GM23338 (cell line): ENCODE measurements around the gene OPRM1. TPM values are rescaled to one million over a fixed set of nuclear protein-coding genes. Genes with fewer than 3 reads are reported as not detected.

ENCODE experiments used
- ATAC-seq: fragments of 200-7000 bp; cut with Tn5 transposase; 3 replicates; pipeline ENCODE4 v1.9.1; 2020
- DNase-seq: peaks from one replicate; pipeline ENCODE4 v3.0.0-alpha.2; 2015; ENCODE audit warnings: low spot score
- H2AFZ ChIP-seq: fragments of 200-600 bp; sonication (generic); 2 replicates; pipeline ENCODE4 v1.8.0; 2016; ENCODE audit warnings: antibody characterized with exemption, mild to moderate bottlenecking, moderate library complexity
- H3F3A ChIP-seq: fragments of 200-600 bp; sonication (generic); replicated peaks from 2 replicates; pipeline ENCODE4 v1.8.0; 2017; ENCODE audit warnings: antibody characterized with exemption, mixed run types, low read depth
- H3K27ac ChIP-seq: fragments of 200-600 bp; sonication (generic); 2 replicates; pipeline ENCODE4 v1.6.1; 2016; ENCODE audit warnings: low read depth
- H3K27me3 ChIP-seq: fragments of 200-600 bp; sonication (generic); 2 replicates; pipeline ENCODE4 v1.8.0; 2016; ENCODE audit warnings: mild to moderate bottlenecking, mixed run types, moderate library complexity; ENCODE audit not compliant: insufficient read depth
- H3K36me3 ChIP-seq: fragments of 200-600 bp; sonication (generic); 2 replicates; pipeline ENCODE4 v1.8.0; 2016; ENCODE audit warnings: mild to moderate bottlenecking; ENCODE audit not compliant: insufficient read depth
- H3K4me1 ChIP-seq: fragments of 200-600 bp; sonication (generic); 2 replicates; pipeline ENCODE4 v1.8.0; 2016; ENCODE audit warnings: mild to moderate bottlenecking, moderate library complexity; ENCODE audit not compliant: insufficient read depth
- H3K4me2 ChIP-seq: fragments of 200-600 bp; sonication (generic); 2 replicates; pipeline ENCODE4 v1.7.1; 2017; ENCODE audit warnings: mixed run types
- H3K4me3 ChIP-seq: fragments of 200-600 bp; sonication (generic); 2 replicates; pipeline ENCODE4 v1.6.1; 2016; ENCODE audit warnings: mixed run types
- H3K79me2 ChIP-seq: fragments of 200-600 bp; sonication (generic); replicated peaks from 2 replicates; pipeline ENCODE4 v1.8.0; 2017; ENCODE audit warnings: mild to moderate bottlenecking; ENCODE audit not compliant: insufficient read depth
- H3K9me2 ChIP-seq: fragments of 200-600 bp; sonication (generic); 2 replicates; pipeline ENCODE4 v1.8.0; 2017; ENCODE audit not compliant: insufficient read depth
- H4K20me1 ChIP-seq: fragments of 200-600 bp; sonication (generic); replicated peaks from 2 replicates; pipeline ENCODE4 v1.8.0; 2017; ENCODE audit warnings: mild to moderate bottlenecking; ENCODE audit not compliant: insufficient read depth
- H3K27ac Mint-ChIP-seq: 2 replicates; pipeline ENCODE4 v1.8.0; 2020; ENCODE audit warnings: inconsistent platforms, mild to moderate bottlenecking, moderate library complexity, mixed read lengths
- H3K27me3 Mint-ChIP-seq: 3 replicates; pipeline ENCODE4 v1.8.0; 2022; ENCODE audit warnings: low read depth, mild to moderate bottlenecking, moderate library complexity, mixed read lengths, inconsistent platforms; ENCODE audit not compliant: insufficient read depth, poor library complexity
- H3K36me3 Mint-ChIP-seq: 3 replicates; pipeline ENCODE4 v1.8.0; 2021; ENCODE audit warnings: low read depth, mild to moderate bottlenecking, inconsistent platforms, moderate library complexity, mixed read lengths
- H3K4me1 Mint-ChIP-seq: 3 replicates; pipeline ENCODE4 v1.8.0; 2020; ENCODE audit warnings: mild to moderate bottlenecking, inconsistent platforms, mixed read lengths
- H3K4me3 Mint-ChIP-seq: 3 replicates; pipeline ENCODE4 v1.8.0; 2021; ENCODE audit warnings: moderate library complexity, mild to moderate bottlenecking, inconsistent platforms, mixed read lengths
- H3K9me3 Mint-ChIP-seq: 3 replicates; pipeline ENCODE4 v1.8.0; 2020; ENCODE audit warnings: moderate library complexity, mild to moderate bottlenecking, inconsistent platforms, mixed read lengths
- CREB1 ChIP-seq: fragments of 250-450 bp; sonication (Bioruptor Pico); IDR thresholded peaks from 2 replicates; pipeline ENCODE4 v1.5.0; 2020; ENCODE audit warnings: low read depth, mild to moderate bottlenecking, moderate library complexity
- EZH2 ChIP-seq: fragments of 200-600 bp; sonication (generic); IDR thresholded peaks from one replicate; pipeline ENCODE4 v1.8.0; 2017; ENCODE audit warnings: antibody characterized with exemption, mild to moderate bottlenecking, low read depth; ENCODE audit not compliant: unreplicated experiment
- EZH2phosphoT487 ChIP-seq: fragments of 200-600 bp; sonication (generic); IDR thresholded peaks from one replicate; pipeline ENCODE4 v1.8.1; 2018; ENCODE audit warnings: antibody characterized with exemption; ENCODE audit not compliant: unreplicated experiment
- JUNB ChIP-seq: IDR thresholded peaks from one replicate; pipeline ENCODE4 v1.6.1; 2016; ENCODE audit warnings: antibody characterized with exemption; ENCODE audit not compliant: unreplicated experiment
- NANOG ChIP-seq: IDR thresholded peaks from 2 replicates; pipeline ENCODE4 v1.6.1; 2016; ENCODE audit warnings: antibody characterized with exemption, borderline replicate concordance
- POLR2AphosphoS5 ChIP-seq: IDR thresholded peaks from 2 replicates; pipeline ENCODE4 v1.6.1; 2016; ENCODE audit warnings: antibody characterized with exemption, low read depth
- STAT1 ChIP-seq: IDR thresholded peaks from one replicate; pipeline ENCODE4 v1.6.1; 2016; ENCODE audit warnings: antibody characterized with exemption; ENCODE audit not compliant: unreplicated experiment
- ZNF114 ChIP-seq: fragments of 250-450 bp; sonication (Bioruptor Pico); IDR thresholded peaks from 2 replicates; pipeline ENCODE4 v1.5.0; 2020; ENCODE audit warnings: mild to moderate bottlenecking, moderate library complexity
- ZNF331 ChIP-seq: fragments of 250-450 bp; sonication (Bioruptor Pico); IDR thresholded peaks from 2 replicates; pipeline ENCODE4 v1.5.0; 2020; ENCODE audit warnings: low read depth, mild to moderate bottlenecking, moderate library complexity
- polyA plus RNA-seq: library from polyadenylated mRNA; unstranded; fragments of >200 nt; fragmentation: Nextera tagmentation; extraction: Ambion mirVana; gene quantifications from 2 replicates; pipeline ENCODE4 v1.2.1, GENCODE V29; 2016
- total RNA-seq: library from RNA; depleted of rRNA; stranded (reverse); fragments of >200 nt; shearing (Covaris generic); gene quantifications from 2 replicates; pipeline ENCODE4 v1.2.3, GENCODE V29; 2014
- TF ChIP-seq, protein P1 (sequence below), 2 experiments: fragments of 200-600 bp in 1 of 2; sonication (generic) in 1 of 2; conservative IDR thresholded peaks; 2 replicates each; pipeline versions ENCODE4 v1.5.1 to v1.6.1; 2016 to 2017; ENCODE audit warnings: antibody characterized with exemption in 2 of 2, low read depth in 2 of 2, mild to moderate bottlenecking in 2 of 2, moderate library complexity in 1 of 2
- TF ChIP-seq, protein P2 (sequence below): IDR thresholded peaks from one replicate; pipeline ENCODE4 v1.6.1; 2018; ENCODE audit warnings: antibody characterized with exemption; ENCODE audit not compliant: unreplicated experiment

The OPRM1 gene
- total and polyA plus RNA-seq, 2 experiments from 2014 or later: 0.52 TPM; not detected in 1

DNA sequence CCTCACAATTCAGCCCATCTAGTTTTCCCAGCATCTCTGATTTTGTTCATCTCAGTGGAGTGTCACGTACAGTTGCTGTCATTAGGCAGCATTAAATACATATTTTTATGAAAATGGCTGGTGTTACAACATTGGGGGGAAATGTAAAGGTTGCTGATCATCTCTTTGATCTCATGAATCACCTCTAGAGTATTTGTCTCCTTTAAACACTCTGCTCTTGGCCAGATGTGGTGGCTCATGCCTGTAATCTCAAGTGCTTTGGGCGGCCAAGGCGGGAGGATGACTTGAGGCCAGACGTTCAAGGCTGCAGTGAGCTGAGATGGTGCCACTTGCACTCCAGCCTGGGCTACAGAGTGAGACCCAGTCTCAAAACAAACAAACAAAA is 189.5 kb downstream of the OPRM1 start:
- DNase-seq (no peak), ATAC-seq (no peak)
- Mint-ChIP-seq H3K9me3 (no peaks in the 10 kb centered on the region), H3K4me1 (peaks cover 7% of the 10 kb centered on the region; the same call in 1 of the 3 replicates), H3K27ac (no peak overlapping the region), H3K27me3 (peaks cover 1% of the 10 kb centered on the region), H3K36me3 (no peaks in the 10 kb centered on the region), H3K4me3 (no peak overlapping the region)
- no peaks in the 10 kb centered on the region for H3K4me1 ChIP-seq
- no peak overlapping the region for H3K4me2 ChIP-seq
- no peak overlapping the region for H3K4me3 ChIP-seq
- H4K20me1 ChIP-seq: no peaks in the 10 kb centered on the region
- H3K36me3 ChIP-seq: no peaks in the 10 kb centered on the region
- peaks cover 5% of the 10 kb centered on the region; the same call in 1 of the 2 replicates for H3K9me2 ChIP-seq
- H3K79me2 ChIP-seq: no peaks in the 10 kb centered on the region
- H3K27me3 ChIP-seq: no peaks in the 10 kb centered on the region
- no peak overlapping the region for H3K27ac ChIP-seq
- TF ChIP-seq CREB1 (CRISPR knock-in tag): no peak
- no peak for TF ChIP-seq POLR2AphosphoS5
- H3F3A ChIP-seq: no peaks in the 10 kb centered on the region
- H2AFZ ChIP-seq: no peak overlapping the region

DNA sequence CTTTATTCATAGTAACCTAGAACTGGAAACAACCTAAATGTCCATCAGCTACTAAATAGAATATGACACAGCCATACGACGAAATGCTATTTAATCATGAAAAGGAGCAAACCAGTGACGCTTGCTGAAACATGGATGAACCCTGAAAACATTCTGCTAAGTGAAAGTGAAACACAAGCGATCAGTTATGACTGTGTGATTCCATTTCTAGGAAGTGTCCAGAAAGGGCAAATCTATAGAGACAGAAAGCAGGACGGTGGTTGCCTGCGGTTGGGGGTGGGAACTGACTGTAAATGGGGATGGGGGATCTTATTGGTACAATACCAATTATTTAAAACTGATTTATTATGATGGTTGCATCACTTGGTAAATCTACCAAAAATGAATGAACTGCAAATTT is 190.7 kb downstream of the OPRM1 start:
- Histone ChIP-seq H3K27me3 (no peaks in the 10 kb centered on the region), H3F3A (no peaks in the 10 kb centered on the region), H3K36me3 (no peaks in the 10 kb centered on the region), H3K4me3 (no peak overlapping the region), H3K27ac (no peak overlapping the region), H3K79me2 (no peaks in the 10 kb centered on the region), H3K4me2 (no peak overlapping the region), H3K9me2 (peaks cover 5% of the 10 kb centered on the region; the same call in 1 of the 2 replicates), H4K20me1 (no peaks in the 10 kb centered on the region), H3K4me1 (no peaks in the 10 kb centered on the region), H2AFZ (no peak overlapping the region)
- Mint-ChIP-seq H3K27ac (no peak overlapping the region), H3K27me3 (peaks cover 1% of the 10 kb centered on the region), H3K36me3 (no peaks in the 10 kb centered on the region), H3K4me1 (peaks cover 7% of the 10 kb centered on the region; the same call in 1 of the 3 replicates), H3K9me3 (no peaks in the 10 kb centered on the region), H3K4me3 (no peak overlapping the region)
- ATAC-seq: no peak
- no peak for DNase-seq
- TF ChIP-seq JUNB: no peak
- TF ChIP-seq STAT1: no peak

DNA sequence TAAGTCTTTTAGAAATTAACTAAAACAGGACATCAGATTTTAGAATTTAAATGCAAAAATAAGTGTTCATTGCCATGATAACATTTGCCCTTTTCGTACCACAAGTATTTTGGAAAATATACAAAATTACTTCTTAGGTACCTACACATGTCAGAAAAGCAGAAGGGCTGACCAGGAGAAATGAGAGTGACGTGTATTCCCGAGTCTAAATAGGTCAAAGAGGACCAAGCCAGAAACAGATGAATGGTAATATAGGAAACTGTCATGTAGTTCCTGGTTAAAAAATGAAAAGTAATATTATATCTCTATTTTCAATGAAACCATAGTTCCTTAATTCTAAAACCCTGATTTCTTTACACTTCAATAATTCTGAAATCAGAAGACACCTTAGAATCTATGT is 191.4 kb downstream of the OPRM1 start:
- Histone ChIP-seq H3F3A (no peaks in the 10 kb centered on the region), H3K4me3 (no peak overlapping the region), H3K4me1 (no peaks in the 10 kb centered on the region), H3K36me3 (no peaks in the 10 kb centered on the region), H3K9me2 (peaks cover 5% of the 10 kb centered on the region; the same call in 1 of the 2 replicates), H2AFZ (no peak overlapping the region), H3K79me2 (no peaks in the 10 kb centered on the region), H3K4me2 (no peak overlapping the region), H4K20me1 (no peaks in the 10 kb centered on the region), H3K27me3 (no peaks in the 10 kb centered on the region), H3K27ac (no peak overlapping the region)
- peaks cover 1% of the 10 kb centered on the region for H3K27me3 Mint-ChIP-seq
- no peak overlapping the region for H3K27ac Mint-ChIP-seq
- H3K4me3 Mint-ChIP-seq: no peak overlapping the region
- ATAC-seq (no peak), DNase-seq (no peak)
- H3K36me3 Mint-ChIP-seq: no peaks in the 10 kb centered on the region
- peaks cover 7% of the 10 kb centered on the region; the same call in 1 of the 3 replicates for H3K4me1 Mint-ChIP-seq
- no peaks in the 10 kb centered on the region for H3K9me3 Mint-ChIP-seq
- TF ChIP-seq ZNF331 (CRISPR knock-in tag) (no peak), STAT1 (no peak), EZH2 (no peak), NANOG (no peak), POLR2AphosphoS5 (no peak), EZH2phosphoT487 (no peak), ZNF114 (CRISPR knock-in tag) (no peak)
- TF ChIP-seq, protein P1, sequence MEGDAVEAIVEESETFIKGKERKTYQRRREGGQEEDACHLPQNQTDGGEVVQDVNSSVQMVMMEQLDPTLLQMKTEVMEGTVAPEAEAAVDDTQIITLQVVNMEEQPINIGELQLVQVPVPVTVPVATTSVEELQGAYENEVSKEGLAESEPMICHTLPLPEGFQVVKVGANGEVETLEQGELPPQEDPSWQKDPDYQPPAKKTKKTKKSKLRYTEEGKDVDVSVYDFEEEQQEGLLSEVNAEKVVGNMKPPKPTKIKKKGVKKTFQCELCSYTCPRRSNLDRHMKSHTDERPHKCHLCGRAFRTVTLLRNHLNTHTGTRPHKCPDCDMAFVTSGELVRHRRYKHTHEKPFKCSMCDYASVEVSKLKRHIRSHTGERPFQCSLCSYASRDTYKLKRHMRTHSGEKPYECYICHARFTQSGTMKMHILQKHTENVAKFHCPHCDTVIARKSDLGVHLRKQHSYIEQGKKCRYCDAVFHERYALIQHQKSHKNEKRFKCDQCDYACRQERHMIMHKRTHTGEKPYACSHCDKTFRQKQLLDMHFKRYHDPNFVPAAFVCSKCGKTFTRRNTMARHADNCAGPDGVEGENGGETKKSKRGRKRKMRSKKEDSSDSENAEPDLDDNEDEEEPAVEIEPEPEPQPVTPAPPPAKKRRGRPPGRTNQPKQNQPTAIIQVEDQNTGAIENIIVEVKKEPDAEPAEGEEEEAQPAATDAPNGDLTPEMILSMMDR (conservative IDR thresholded peaks at IDR 0.05; ENCODE audit: low read depth in 2 of 2): no peak
- TF ChIP-seq, protein P2, sequence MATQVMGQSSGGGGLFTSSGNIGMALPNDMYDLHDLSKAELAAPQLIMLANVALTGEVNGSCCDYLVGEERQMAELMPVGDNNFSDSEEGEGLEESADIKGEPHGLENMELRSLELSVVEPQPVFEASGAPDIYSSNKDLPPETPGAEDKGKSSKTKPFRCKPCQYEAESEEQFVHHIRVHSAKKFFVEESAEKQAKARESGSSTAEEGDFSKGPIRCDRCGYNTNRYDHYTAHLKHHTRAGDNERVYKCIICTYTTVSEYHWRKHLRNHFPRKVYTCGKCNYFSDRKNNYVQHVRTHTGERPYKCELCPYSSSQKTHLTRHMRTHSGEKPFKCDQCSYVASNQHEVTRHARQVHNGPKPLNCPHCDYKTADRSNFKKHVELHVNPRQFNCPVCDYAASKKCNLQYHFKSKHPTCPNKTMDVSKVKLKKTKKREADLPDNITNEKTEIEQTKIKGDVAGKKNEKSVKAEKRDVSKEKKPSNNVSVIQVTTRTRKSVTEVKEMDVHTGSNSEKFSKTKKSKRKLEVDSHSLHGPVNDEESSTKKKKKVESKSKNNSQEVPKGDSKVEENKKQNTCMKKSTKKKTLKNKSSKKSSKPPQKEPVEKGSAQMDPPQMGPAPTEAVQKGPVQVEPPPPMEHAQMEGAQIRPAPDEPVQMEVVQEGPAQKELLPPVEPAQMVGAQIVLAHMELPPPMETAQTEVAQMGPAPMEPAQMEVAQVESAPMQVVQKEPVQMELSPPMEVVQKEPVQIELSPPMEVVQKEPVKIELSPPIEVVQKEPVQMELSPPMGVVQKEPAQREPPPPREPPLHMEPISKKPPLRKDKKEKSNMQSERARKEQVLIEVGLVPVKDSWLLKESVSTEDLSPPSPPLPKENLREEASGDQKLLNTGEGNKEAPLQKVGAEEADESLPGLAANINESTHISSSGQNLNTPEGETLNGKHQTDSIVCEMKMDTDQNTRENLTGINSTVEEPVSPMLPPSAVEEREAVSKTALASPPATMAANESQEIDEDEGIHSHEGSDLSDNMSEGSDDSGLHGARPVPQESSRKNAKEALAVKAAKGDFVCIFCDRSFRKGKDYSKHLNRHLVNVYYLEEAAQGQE: no peak
